B cell (primary cell): Measurements from ENCODE around the gene ADCY3. TPM values are rescaled to one million over a fixed set of nuclear protein-coding genes. Genes with fewer than 3 reads are reported as not detected.

Experiments used
- ATAC-seq: fragments of 200-7000 bp; cut with Tn5 transposase; one replicate; pipeline ENCODE4 v1.10.0; 2021; ENCODE audit warnings: low read depth, mild to moderate bottlenecking, moderate number of reproducible peaks, moderate library complexity
- CTCF ChIA-PET: fragments of 350-600 bp; sonication (Branson Sonifier 250); formaldehyde crosslinking; loops from one replicate; lab custom pipeline; 2021; ENCODE audit warnings: antibody characterized with exemption, inconsistent platforms; lab: Charles Lee
- POLR2A ChIA-PET: fragments of 350-600 bp; sonication (Branson Sonifier 250); formaldehyde crosslinking; loops from one replicate; lab custom pipeline; 2021; ENCODE audit warnings: antibody characterized with exemption; lab: Charles Lee
- DNase-seq: peaks from one replicate; pipeline ENCODE4 v3.0.0; 2013
- H2AFZ ChIP-seq: 2 replicates; pipeline ENCODE4 v1.6.1; 2012; ENCODE audit warnings: mild to moderate bottlenecking, low read depth, low read length; ENCODE audit not compliant: insufficient read depth, poor library complexity, severe bottlenecking
- H3K27ac ChIP-seq, 2 donors: 1 replicate in 1 of 2; 2 replicates in 1 of 2; pipeline ENCODE4 v1.5.1; 2012 to 2013; ENCODE audit warnings: low read length in 2 of 2, mild to moderate bottlenecking in 2 of 2, moderate library complexity in 1 of 2
- H3K27me3 ChIP-seq, 4 experiments: fragments of 200-600 bp in 1 of 4; sonication (generic) in 1 of 4; replicated peaks in 1 of 4; 1 replicate in 2 of 4; 2 replicates in 2 of 4; pipeline versions ENCODE4 v1.6.1 to v1.7.0; 2013 to 2016; ENCODE audit warnings: low read length in 3 of 4, mild to moderate bottlenecking in 2 of 4, mixed read lengths in 1 of 4, moderate library complexity in 1 of 4; ENCODE audit not compliant: insufficient read depth in 4 of 4, control insufficient read depth in 3 of 4; ENCODE audit errors: control extremely low read depth in 1 of 4
- H3K36me3 ChIP-seq, 2 experiments: replicated peaks in 1 of 2; 1 replicate in 1 of 2; 2 replicates in 1 of 2; pipeline versions ENCODE4 v1.6.1 to v1.7.1; 2013; ENCODE audit warnings: low read length in 1 of 2; ENCODE audit not compliant: insufficient read depth in 2 of 2, control insufficient read depth in 1 of 2; ENCODE audit errors: control extremely low read depth in 1 of 2, extremely low read depth in 1 of 2
- H3K4me1 ChIP-seq, 2 donors: fragments of 200-600 bp in 1 of 2; sonication (generic) in 1 of 2; 1 replicate in 1 of 2; 2 replicates in 1 of 2; pipeline versions ENCODE4 v1.5.1 to v1.6.1; 2013 to 2017; ENCODE audit warnings: low read length in 2 of 2; ENCODE audit not compliant: control insufficient read depth in 2 of 2, insufficient read depth in 2 of 2
- H3K4me2 ChIP-seq: replicated peaks from 2 replicates; pipeline ENCODE3; 2012; ENCODE audit warnings: mild to moderate bottlenecking, low read depth, low read length; ENCODE audit not compliant: poor library complexity, severe bottlenecking
- H3K4me3 ChIP-seq, 5 experiments: fragments of 200-600 bp in 1 of 5; sonication (generic) in 1 of 5; 1 replicate in 3 of 5; 2 replicates in 2 of 5; pipeline versions ENCODE4 v1.5.1 to v1.7.0; 2011 to 2016; ENCODE audit warnings: low read length in 4 of 5, mild to moderate bottlenecking in 4 of 5, low read depth in 2 of 5, control low read depth in 1 of 5, moderate library complexity in 1 of 5; ENCODE audit not compliant: insufficient read depth in 1 of 5; ENCODE audit errors: control extremely low read depth in 1 of 5, extremely low read depth in 1 of 5
- H3K79me2 ChIP-seq: fragments of 200-600 bp; sonication (generic); one replicate; pipeline ENCODE4 v1.6.0; 2016; ENCODE audit warnings: low read length; ENCODE audit not compliant: control insufficient read depth, insufficient read depth
- H3K9ac ChIP-seq: fragments of 200-600 bp; sonication (generic); 2 replicates; pipeline ENCODE4 v1.6.1; 2017; ENCODE audit warnings: mild to moderate bottlenecking, low read length, moderate library complexity
- H3K9me3 ChIP-seq, 3 donors: one replicate each; pipeline versions ENCODE4 v1.6.1 to v1.7.1; 2013; ENCODE audit warnings: low read length in 2 of 3; ENCODE audit not compliant: control insufficient read depth in 2 of 3, insufficient read depth in 1 of 3; ENCODE audit errors: control extremely low read depth in 1 of 3
- H4K20me1 ChIP-seq: 2 replicates; pipeline ENCODE4 v1.6.0; 2012; ENCODE audit warnings: mild to moderate bottlenecking, low read length; ENCODE audit not compliant: insufficient read depth, control insufficient read depth, poor library complexity, severe bottlenecking
- H3K27ac Mint-ChIP-seq: one replicate; pipeline ENCODE4 v1.8.0; 2021; ENCODE audit warnings: mixed read lengths
- H3K27me3 Mint-ChIP-seq: one replicate; pipeline ENCODE4 v1.8.0; 2021; ENCODE audit warnings: mixed read lengths
- H3K4me1 Mint-ChIP-seq: one replicate; pipeline ENCODE4 v1.8.0; 2021; ENCODE audit warnings: mixed read lengths
- H3K4me3 Mint-ChIP-seq: one replicate; pipeline ENCODE4 v1.8.0; 2021; ENCODE audit warnings: mixed read lengths
- H3K9me3 Mint-ChIP-seq: one replicate; pipeline ENCODE4 v1.8.0; 2022; ENCODE audit warnings: mixed read lengths; ENCODE audit not compliant: insufficient read depth
- CTCF ChIP-seq: fragments of 200-600 bp; IDR thresholded peaks from one replicate; pipeline ENCODE4 v1.8.0; 2022; ENCODE audit warnings: antibody characterized with exemption, mild to moderate bottlenecking
- EZH2 ChIP-seq: IDR thresholded peaks from 2 replicates; pipeline ENCODE4 v1.6.1; 2012; ENCODE audit warnings: borderline replicate concordance, low read depth, mild to moderate bottlenecking, moderate library complexity, low read length; ENCODE audit not compliant: insufficient read depth, poor library complexity, severe bottlenecking
- WGBS: methylation state at CpG from one replicate; pipeline ENCODE4 v1.1.5; 2013; ENCODE audit warnings: missing lambda C conversion rate; ENCODE audit not compliant: insufficient coverage; 5-methylcytosine and 5-hydroxymethylcytosine counted together
- intact Hi-C: fragments of 100-400 bp; cut with micrococcal nuclease; formaldehyde crosslinking; loops from one replicate; pipeline ENCODE4 v1.10.0; 2022
- polyA plus RNA-seq: library from polyadenylated mRNA; depleted of rRNA; stranded (reverse); fragments of >200 nt; gene quantifications from 2 replicates; pipeline ENCODE4 v1.2.3, GENCODE V29; 2012
- total RNA-seq, 2 donors: library from RNA; stranded (reverse); fragments of 120-200 nt in 1 of 2; gene quantifications; 1 replicate in 1 of 2; 2 replicates in 1 of 2; pipeline versions ENCODE4 v1.2.3 to v1.2.4, GENCODE V29; 2013 to 2022

The ADCY3 gene
- total and polyA plus RNA-seq, 2 donors (not counting 1 experiment from before 2014, with no cell fraction given) = 48.4 to 73.0 TPM

GRCh38 chr2:24948506-24948905 lies 28.5 kb upstream of the ADCY3 start:
- H3K27me3 ChIP-seq = no peaks in the 10 kb centered on the region
- Mint-ChIP-seq H3K4me3 (no peak overlapping the region), H3K27me3 (no peaks in the 10 kb centered on the region), H3K9me3 (no peaks in the 10 kb centered on the region), H3K4me1 (no peaks in the 10 kb centered on the region), H3K27ac (no peak overlapping the region)
- 99% methylated on average over 6 of the region's 6 CpGs for WGBS
- H3K4me2 ChIP-seq = no peak overlapping the region
- no peak for DNase-seq
- no peaks in the 10 kb centered on the region for H3K79me2 ChIP-seq
- no peak overlapping the region for H3K4me3 ChIP-seq
- H3K4me1 ChIP-seq = no peaks in the 10 kb centered on the region
- no peak for ATAC-seq
- CTCF ChIA-PET = no interaction called here
- no peak overlapping the region for H3K9ac ChIP-seq
- intact Hi-C loops = no loop called here
- POLR2A ChIA-PET = no interaction called here
- H3K27ac ChIP-seq = no peak overlapping the region
- no peaks in the 10 kb centered on the region for H4K20me1 ChIP-seq
- TF ChIP-seq CTCF = no peak
- TF ChIP-seq EZH2 = no peak
- H2AFZ ChIP-seq = no peak overlapping the region
- no peaks in the 10 kb centered on the region for H3K9me3 ChIP-seq
- peaks cover 5 to 40% of the 10 kb centered on the region in 2 experiments for H3K36me3 ChIP-seq

GRCh38 chr2:24947561-24948157 lies 27.6 kb upstream of the ADCY3 start:
- no peaks in the 10 kb centered on the region for H3K79me2 ChIP-seq
- no peak for TF ChIP-seq EZH2
- no peak for TF ChIP-seq CTCF
- 100% methylated on average over 3 of the region's 3 CpGs for WGBS

More at GRCh38 chr2:24947561-24948157, 27.6 kb upstream of the ADCY3 start:
- Histone ChIP-seq H3K4me3 (no peak overlapping the region), H3K9ac (no peak overlapping the region), H3K4me1 (no peaks in the 10 kb centered on the region), H3K4me2 (no peak overlapping the region), H3K36me3 (peaks cover 5 to 34% of the 10 kb centered on the region in 2 experiments), H3K27me3 (no peaks in the 10 kb centered on the region), H3K9me3 (no peaks in the 10 kb centered on the region), H4K20me1 (no peaks in the 10 kb centered on the region), H3K27ac (no peak overlapping the region), H2AFZ (no peak overlapping the region)
- Mint-ChIP-seq H3K27me3 (no peaks in the 10 kb centered on the region), H3K4me1 (no peaks in the 10 kb centered on the region), H3K9me3 (no peaks in the 10 kb centered on the region), H3K27ac (no peak overlapping the region), H3K4me3 (no peak overlapping the region)
- ATAC-seq = no peak
- CTCF ChIA-PET = no interaction called here
- POLR2A ChIA-PET = no interaction called here
- no peak for DNase-seq
- intact Hi-C loops = no loop called here
